DMS 273 treated with DMSO at 0.1 percent for 48 hours (cell line): Measurements from ENCODE around the gene TSC1.

Source experiments
- DNase-seq: peaks from one replicate; lab custom pipeline; 2025; lab: John Stamatoyannopoulos, UW

TSC1 gene

DNA sequence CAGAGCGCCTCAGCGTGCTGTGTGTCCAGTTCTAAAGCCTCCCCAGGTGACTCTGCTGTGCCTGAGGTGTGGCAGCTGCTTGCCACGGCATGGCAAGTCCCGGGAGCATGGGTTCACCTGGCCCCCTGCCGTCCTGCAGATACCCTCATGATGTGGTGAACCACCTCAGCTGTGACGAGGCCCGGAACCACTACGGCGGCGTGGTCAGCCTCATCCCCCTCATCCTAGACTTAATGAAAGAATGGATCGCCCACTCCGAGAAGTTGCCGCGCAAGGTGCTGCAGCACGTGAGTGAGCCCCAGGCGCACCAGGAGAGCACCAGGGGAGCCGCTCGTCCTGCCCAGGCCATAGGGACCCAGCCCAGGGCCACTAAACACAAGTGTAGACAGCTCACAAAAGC lies 56.3 kb downstream of the TSC1 start:
- DNase-seq = no peak

DNA sequence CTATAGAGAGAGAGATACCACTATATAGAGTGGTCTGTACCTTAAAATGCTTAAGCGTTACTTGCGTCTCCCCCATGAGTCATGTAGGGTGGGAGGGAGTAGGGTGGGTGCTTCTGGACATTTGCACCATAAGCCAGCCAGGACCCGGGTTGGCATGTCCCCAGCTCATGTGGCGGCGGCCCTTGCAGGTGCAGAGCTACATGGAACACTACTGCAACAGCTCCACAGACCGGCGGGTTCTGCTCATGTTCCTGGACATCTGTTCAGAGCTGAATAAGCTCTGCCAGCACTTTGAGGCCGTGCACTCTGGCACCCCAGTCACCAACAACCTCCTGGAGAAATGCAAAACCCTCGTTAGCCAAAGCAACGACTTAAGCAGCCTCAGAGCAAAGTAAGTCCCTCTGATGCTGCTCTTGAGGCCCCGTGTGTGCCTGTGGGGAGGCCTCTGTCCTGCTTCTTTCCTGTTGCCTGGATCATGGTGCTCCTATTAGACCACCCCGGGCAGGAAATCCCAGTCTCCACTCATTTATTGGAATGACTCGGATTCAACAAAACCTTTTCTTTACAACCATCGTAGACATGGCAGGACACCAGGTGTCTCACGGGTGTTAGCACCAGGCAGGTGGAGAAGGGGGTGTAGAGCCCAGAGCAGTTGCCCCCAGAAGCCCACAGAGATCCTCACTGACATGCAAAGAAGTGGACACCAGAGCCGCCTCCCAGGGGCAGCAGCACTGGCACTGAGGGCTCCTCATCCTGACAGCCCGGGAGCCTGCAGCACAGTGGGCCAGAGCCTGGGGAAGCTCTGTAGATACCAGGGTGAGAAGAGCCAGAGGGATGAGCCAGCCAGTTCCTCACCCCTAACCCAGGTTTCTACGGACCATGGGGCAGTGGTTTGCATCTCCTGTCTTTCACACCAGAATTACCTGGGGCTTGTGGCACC lies 57.0 kb downstream of the TSC1 start:
- DNase-seq = no peak

DNA sequence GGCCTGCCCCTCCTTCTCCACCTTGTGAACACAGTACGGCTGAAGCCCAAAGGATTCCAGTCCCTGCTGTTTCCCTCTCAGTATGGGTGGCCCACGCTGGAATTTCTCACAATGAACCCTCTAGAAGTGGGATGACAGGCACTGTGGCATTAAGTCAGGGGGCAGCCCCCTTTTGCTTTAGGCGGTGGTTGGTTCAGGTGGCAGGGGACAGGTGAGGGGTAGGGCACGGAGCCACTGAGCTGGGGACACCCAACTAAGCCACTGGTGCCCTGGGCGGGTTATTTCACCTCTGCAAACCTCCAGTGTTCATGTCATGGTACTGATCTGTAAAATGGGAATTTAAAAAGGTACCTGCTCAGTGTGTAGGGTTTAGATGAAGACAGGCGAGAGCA lies 58.1 kb downstream of the TSC1 start:
- no peak for DNase-seq

DNA sequence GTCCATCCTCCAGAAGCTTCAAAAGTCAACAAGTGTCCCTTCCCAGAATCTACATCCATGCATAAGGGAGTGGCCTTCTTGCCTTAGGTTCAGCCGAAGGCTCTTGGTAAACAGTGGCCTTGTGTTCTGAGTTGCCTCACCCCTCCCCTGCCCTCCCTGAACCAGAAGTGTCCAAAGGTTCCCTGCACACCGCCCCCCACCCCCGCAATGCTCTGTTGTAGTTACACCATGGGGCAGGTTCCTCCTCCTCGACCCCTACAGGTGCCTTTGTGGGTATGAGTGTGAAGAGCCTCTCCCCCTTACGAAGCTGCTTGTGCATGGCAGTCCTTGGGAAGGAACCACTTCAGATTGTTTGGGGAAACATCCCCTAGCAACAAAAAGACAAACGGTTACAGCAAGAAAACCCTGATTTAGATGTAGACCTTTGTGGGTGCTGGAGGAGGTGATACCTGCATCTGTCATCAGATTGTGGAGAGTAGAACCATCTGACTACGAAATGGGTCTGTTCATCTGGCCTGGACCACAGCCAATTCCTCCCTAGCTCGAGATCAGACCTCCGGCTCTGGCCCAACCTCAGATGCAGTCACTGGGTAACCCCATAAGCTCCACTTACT lies 58.6 kb downstream of the TSC1 start:
- DNase-seq = no peak

DNA sequence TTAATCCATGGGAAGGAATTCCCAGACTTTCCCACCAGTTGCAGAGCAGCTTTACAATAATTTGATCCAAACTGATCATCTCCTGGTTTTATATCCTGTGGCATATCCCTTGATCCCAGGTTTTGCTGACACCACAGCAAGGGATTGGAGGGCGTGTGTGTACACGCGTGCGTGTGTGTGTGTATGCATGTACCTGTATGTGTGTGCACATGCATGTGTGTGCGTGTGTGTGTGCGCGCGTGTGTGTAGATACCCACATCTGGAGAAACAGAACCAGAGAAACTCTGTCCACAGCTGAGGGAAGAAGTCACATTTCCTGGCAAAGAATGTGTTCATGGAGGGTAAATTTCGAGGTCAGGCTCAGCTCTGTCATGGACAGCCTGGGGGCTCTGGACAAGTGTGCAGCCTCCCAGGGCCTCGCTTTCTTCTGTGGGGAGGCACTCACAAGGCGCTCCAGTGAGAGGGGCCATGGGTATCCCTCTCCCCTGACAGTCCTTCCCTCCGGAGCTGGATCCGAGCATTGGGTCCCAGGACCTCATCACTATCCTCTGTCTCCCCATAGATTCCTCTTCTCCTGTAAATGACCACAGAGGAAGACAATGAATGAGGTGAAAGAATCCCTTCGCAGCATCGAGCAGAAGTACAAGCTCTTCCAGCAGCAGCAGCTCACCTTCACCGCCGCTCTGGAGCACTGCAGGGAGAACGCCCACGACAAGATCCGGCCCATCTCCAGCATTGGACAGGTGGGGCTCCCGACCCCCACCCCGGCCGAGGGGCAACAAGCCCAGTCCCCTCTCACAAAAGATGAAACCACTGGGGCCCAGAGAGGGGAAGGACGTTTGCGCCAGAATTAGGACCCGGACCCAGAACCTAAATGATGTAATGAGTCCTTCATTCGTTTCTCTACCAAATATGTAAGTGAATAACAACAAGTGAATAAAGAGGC lies 60.8 kb downstream of the TSC1 start:
- no peak for DNase-seq

DNA sequence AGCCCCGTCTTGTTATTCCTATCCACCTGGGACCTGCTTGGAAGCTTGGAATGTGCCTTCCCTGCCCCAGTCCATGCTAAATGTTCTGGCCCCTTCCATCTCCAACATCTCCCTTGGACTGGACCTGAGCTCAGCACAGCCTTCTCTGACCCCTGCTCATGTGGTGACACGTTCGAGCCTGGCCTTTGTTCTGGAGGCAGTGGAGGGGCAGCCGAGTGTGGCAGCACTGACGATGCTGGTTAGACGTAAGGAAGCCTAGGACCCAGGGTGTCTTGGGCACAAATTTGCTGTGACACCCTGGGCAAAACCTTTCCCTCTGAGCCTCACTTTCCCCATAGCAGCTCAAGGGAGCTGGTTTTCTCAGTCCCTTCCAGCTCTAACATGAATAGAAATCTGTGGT lies 61.8 kb downstream of the TSC1 start:
- DNase-seq = no peak

DNA sequence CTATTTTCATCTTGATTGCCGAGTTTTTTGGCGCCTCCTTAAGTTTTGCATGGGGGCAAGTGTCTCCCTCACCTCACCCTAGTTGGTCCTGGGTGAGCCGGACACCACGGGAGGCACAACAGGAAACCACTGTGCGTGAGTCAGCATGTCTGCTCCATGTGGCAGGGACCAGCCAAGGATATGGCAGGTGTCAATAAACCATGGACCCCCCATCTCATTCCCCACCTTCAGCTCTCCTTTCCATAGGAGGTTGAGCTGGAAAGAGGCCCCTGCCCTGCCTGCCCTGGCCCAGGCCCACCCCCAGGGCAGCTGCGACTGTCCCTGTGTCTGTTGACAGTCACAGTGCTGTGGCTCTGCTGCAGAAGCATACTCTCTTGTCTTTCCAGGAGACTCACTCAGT lies 62.6 kb downstream of the TSC1 start:
- DNase-seq = no peak

DNA sequence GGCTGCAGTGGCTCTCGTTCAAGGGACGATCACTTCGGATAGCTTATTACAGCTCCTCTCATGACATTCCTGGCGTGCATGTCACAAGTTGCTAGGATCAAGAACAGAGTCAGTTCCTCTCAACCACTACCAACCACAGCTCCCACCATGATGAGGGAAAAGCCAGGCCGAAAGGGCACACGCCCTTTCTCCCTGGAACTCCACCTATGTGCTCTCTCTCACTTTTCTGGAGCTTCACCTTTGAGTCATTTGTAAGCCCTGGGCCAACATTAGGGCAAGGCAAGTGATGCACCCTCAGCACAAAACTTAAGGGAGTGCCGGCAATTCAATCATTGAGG lies 64.1 kb downstream of the TSC1 start:
- DNase-seq = no peak

DNA sequence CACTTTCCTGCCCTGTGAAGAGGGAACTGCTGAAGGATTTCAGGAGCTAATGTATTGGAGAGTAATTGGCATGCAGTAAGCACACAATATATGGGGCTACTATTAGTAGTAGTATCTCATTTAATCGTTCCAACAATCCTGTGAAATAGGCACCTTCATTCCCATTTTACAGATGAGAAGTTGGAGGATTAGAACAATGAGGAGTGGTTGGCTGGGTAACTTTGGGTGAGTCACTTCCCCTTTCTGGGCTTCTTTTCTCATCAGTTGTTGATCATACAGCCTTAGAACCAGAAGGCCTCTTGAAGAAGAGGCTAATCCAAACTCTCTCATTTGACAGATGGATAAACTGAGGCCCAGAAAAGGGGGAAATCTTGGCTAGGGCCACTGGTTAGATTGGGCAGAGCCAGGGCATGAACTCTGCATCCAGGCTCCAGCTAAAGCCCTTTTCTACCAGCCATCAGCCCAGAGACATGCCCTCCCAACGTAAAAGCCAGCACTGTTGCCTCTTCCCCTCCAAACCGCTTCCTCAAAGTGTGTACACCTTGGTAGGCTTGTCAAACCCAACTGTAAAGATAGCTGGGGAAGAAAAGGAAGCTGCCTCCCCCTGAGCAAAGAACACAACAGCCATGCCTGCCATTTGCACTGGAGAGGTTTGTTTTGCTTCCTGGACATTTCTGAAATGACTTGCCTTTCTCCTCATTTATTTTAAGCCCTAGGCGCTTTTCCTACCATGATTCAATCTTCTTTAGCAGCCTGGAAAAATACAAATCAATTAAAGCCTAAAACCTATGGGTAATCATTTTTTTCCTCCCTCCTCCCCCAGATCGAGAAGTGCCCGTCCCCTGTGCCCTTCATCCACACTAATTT lies 64.7 kb downstream of the TSC1 start:
- no peak for DNase-seq

DNA sequence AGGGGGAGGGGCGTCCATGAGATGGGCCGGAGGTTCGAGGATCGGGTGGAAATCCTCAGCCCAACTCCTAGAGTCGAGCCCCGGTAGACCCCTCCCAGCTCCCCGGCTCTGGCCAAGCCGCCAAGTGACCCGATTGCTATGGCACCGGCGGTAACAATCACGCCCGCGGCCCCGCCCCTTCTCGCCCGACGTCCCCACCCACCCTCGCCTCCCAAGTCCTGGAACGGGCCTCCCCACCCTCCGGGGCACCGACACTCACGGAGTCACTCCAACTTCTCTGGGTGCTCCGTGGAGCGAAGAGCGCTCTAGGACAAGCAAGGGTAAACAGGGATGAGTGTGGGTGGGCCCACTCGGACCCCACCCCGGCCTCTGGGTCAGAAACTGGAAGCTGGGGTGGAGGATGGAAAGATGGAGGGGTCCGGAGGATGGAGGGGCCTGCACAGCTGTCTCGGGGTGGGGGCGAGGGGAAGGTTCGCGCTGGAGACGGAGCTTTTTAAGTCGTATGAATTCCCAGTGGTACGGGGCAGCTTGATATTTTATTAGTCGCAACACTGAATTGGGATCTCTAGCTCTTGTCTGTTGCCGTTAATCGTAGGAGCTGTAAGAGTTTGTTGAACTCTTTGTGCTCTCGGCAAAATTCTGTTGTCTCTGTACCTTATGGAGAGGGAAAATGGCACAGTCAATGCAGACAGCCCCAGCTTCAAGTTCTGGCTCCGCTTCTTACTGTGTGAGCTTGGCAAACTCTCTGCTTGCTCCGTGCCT lies 65.5 kb downstream of the TSC1 start, which contains the start of gene SPACA9:
TSS of gene SPACA9 (plus strand) at position 204 of the 762 bp plus-strand sequence. CDS start 5,050 bp downstream, outside the sequence.
- no peak for DNase-seq

DNA sequence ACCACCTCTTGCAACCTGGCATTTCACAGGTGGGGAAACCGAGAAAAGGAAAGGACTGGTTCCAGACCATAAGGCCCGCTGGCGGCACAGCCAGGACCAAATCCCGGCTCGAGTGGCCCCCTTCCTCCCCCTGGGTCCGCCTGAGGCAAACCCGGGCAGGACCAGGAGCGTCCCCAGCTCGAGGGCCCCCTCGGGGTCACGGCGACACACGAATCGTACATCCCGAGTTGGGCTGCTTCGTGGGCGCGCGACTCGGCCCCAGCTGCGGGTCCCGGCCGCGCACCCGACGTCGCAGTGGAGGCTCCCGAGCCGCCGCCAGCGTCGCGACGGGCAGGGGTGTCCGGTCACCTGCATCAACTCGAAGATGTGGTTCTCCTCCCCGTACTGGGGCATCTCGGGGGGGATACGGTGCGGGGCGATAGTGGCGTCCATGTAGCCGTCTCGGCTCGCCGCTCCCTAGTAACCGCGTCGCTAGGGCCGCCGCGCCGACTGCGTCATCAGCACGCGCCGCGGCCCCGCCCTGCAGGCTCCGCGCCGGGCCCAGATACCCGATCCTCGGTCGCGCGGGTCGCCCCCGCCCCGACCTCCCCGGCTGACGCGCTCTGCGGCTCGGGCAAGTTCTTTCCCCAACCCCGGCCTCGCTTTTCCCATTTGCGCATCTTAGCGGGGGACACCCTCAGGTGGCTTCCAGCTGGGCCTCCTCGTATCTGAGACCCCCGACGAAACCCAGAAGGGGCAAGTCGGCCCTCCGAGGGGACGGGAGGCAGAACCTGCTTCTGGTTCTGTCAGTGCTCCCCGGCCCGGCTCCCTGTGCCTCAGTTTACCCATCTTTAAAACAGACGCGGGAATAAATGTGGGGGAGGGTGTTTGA lies 66.4 kb downstream of the TSC1 start, which contains the start of gene AK8:
TSS of gene AK8 (minus strand) at position 461 of the 871 bp plus-strand sequence. CDS start at position 432, 29 bp downstream.
- DNase-seq = no peak

DNA sequence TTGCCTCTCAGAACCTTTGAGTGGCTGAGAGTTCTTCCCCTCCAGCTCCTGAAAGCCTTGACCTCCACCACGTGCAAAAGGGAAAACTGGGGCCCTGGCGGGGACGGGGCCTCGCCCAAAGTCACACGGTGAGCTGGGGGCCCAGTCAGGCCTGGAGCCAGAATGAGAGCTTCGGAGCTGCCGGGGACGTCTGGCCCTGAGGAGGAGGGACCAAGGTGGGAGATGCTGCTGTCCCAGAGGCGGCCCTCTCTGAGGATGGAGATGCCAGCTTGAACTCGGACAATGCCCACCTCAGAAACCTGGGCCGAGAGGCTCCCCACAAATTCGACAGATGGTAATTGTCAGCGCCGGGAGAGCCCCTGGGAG lies 67.0 kb downstream of the TSC1 start:
- no peak for DNase-seq

DNA sequence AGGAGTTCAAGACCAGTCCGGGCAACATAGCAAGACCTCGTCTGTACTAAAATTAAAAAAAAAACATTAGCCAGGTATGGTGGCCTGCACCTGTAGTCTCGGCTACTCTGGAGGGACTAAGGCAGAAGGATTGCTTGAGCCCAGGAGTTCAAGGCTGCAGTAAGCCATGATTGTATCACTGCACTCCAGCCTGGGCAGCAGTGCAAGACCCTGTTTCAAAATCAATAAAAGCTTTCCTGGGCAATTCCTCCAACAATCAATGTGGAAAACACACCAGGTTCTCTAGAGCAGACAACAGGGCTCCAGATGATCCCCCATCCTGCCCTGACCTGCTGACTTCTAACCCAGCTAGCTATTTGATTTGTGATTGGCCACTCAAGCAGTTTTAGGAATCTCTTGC lies 67.6 kb downstream of the TSC1 start:
- DNase-seq = no peak

DNA sequence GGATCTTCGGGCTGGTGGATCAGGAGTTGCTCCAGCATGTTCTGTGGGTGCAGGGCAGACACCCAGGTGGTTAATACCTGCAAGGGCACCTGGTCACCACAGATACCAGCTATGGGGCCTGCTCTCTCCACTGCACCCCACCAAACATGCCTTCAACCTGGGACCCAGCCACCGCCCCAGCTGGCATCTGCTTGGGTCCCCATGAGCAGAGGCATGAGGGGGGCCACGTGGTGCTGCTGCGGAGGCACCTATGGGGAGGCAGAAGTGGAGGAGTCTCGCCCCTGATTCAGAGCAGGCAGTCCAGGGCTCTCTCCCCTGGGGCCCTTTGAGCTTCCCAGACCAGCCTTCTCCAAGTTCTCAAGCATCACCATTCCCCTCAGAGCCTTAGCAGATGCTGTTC lies 69.3 kb downstream of the TSC1 start:
- no peak for DNase-seq

DNA sequence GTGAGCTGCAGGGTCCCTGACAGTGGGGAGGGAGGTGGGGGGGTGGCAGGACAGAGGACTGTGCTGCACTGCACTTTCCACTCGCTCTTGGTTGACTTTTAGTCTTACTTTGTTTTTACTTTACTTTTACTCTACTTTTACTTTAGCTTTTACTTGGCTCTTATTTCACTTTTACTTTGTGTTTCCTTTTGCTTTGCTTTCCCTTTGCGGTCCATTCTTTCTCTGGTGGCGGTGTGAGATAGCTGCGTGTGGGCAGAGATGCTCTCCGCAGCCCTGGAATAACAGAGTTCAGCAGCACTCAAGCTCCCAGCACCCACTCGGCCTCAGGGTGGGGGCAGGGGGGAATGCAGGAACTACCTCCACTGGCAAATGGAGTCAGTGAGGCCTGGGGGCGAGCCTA lies 71.0 kb downstream of the TSC1 start:
- no peak for DNase-seq

DNA sequence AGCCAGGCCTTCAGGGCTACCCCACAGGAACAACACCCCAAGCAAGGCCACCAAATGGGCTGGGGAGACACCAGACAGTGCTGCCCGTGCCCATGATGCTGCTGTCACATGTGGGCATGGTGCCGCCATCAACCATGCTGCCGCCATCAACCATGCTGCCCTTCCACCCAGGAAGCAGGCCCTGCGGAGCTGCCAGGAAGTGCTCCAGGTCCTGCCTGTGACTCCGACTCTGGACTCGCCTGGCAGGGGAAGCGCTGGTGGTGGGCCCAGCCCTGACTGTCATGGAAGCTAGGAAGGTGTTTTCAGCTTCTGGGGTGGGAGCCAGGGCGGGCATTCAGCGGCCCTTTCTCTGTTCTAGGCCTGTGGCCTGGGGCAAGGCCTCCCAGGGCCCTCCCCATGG lies 75.2 kb downstream of the TSC1 start:
- no peak for DNase-seq

DNA sequence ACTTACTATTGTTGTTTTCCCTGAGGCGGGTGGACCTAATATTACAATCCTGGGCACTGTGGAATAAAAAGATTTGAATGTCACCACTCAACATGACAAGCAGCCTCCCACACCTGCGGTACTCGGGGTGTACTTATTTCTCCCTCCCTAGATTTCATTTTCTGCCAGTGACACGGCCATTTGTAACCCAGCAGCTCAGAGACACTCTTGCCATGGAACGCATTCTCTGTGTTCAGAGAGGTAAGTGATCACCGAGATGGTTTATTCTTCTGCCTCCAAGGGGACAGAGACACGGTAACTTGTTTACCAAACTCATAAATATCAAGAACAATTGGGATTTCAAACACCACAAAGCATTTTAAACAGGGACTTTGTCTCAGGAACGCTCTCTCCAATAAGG lies 77.5 kb downstream of the TSC1 start:
- DNase-seq = no peak

DNA sequence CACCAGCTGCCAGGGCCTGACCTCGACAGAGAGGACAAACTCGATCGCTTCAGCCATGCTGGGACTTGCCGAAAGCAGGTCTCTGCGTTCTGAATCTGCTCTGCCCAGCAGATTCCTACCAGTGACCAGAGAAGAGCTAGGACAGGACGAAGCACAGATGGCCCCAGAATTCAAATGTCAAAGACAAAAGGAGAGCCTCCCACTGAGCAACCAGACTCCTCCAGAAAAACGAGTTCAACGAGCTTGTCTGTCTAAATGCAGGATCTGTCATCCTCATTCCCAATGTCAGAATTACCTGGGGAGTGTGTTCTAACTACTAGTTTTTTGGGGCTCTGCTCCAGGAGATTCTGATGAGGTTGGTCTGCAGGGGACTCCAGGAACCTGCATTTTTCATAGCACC lies 79.7 kb downstream of the TSC1 start:
- DNase-seq = no peak

DNA sequence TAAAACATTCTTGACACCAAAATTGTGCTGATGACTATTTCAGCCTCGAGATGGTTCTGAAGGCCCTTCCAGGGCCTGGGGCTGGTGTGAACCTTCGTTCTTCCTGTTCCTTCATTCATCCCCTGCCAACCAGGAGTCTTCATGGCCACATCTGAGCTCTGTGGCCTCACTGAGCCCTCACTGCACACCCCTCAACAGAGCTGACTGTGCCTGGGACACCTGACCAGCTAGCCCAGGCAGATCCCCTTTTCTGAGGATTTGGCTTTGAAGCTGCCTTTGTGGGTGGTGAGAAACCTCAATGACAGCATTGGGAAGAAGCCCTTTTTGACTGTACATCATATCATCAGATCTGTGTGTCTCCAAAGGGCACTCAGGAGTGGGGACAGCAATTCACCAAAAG lies 80.1 kb downstream of the TSC1 start:
- DNase-seq = no peak

DNA sequence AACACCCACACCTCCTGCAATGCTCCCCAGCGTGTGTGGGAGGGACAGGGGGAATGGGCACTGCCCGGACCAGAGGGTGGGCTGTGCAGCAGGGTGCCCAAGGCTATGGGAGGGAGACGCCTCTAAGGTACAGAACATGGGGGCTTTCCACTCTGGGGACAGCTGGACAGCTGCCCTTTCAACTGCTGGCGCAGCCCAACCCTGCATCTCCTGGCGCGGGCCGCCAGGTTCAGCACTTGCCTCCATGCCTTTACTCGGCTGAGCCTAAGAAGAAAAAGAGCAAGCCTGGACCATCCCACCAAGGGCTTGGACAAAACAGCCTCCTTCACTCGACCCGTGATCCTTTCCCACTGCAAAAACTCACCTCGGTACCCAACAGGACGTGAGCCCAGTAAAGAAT lies 81.3 kb downstream of the TSC1 start:
- DNase-seq = no peak
